Loucy (cell line): ENCODE results near the gene CELF5.
"Not testable (repeated sequence)": the region's sequence is repeated elsewhere in the genome, so short reads cannot be mapped to it uniquely, and the experiment has no call there.

Experiments used
- H2AFZ ChIP-seq: fragments of 200-600 bp; sonication (generic); 2 replicates; pipeline ENCODE4 v1.6.0; 2016; ENCODE audit warnings: antibody characterized with exemption, mild to moderate bottlenecking, low read length, moderate library complexity
- H3F3A ChIP-seq: fragments of 200-600 bp; 2 replicates; pipeline ENCODE4 v1.6.0; 2016; ENCODE audit warnings: antibody characterized with exemption, low read depth, mild to moderate bottlenecking
- H3K27me3 ChIP-seq: fragments of 200-600 bp; sonication (generic); 2 replicates; pipeline ENCODE4 v1.6.1; 2014; ENCODE audit warnings: low read length, mild to moderate bottlenecking; ENCODE audit not compliant: insufficient read depth, poor library complexity, severe bottlenecking
- H3K36me3 ChIP-seq: fragments of 200-600 bp; sonication (generic); 2 replicates; pipeline ENCODE4 v1.6.1; 2016; ENCODE audit warnings: low read length; ENCODE audit not compliant: insufficient read depth
- H3K4me1 ChIP-seq: fragments of 200-600 bp; sonication (generic); 2 replicates; pipeline ENCODE4 v1.5.1; 2014; ENCODE audit warnings: low read length, mild to moderate bottlenecking; ENCODE audit not compliant: insufficient read depth, poor library complexity, severe bottlenecking
- H3K4me2 ChIP-seq: fragments of 200-600 bp; sonication (generic); 2 replicates; pipeline ENCODE4 v1.6.0; 2014; ENCODE audit warnings: antibody characterized with exemption, low read length, low read depth, mild to moderate bottlenecking; ENCODE audit not compliant: poor library complexity, severe bottlenecking
- H3K4me3 ChIP-seq: fragments of 200-600 bp; sonication (generic); 2 replicates; pipeline ENCODE4 v1.5.1; 2014; ENCODE audit warnings: low read length, mild to moderate bottlenecking, mixed read lengths; ENCODE audit not compliant: poor library complexity, severe bottlenecking
- H3K79me2 ChIP-seq: fragments of 200-600 bp; sonication (generic); 2 replicates; pipeline ENCODE4 v1.6.1; 2014; ENCODE audit warnings: low read length; ENCODE audit not compliant: insufficient read depth
- H3K9ac ChIP-seq: fragments of 200-600 bp; sonication (generic); 2 replicates; pipeline ENCODE4 v1.6.0; 2014; ENCODE audit warnings: mild to moderate bottlenecking, low read depth, low read length, moderate library complexity; ENCODE audit not compliant: poor library complexity, severe bottlenecking
- H3K9me2 ChIP-seq: fragments of 200-600 bp; sonication (generic); replicated peaks from 2 replicates; pipeline ENCODE4 v1.6.1; 2016; ENCODE audit warnings: low read depth, low read length, mixed read lengths
- H3K9me3 ChIP-seq: fragments of 200-600 bp; sonication (generic); 2 replicates; pipeline ENCODE4 v1.6.1; 2014; ENCODE audit warnings: mild to moderate bottlenecking, antibody characterized with exemption, low read length, low read depth; ENCODE audit not compliant: insufficient read depth
- H4K20me1 ChIP-seq: fragments of 200-600 bp; sonication (generic); 2 replicates; pipeline ENCODE4 v1.6.0; 2014; ENCODE audit warnings: antibody characterized with exemption, low read length, mild to moderate bottlenecking; ENCODE audit not compliant: insufficient read depth, poor library complexity, severe bottlenecking
- EZH2phosphoT487 ChIP-seq: fragments of 200-600 bp; IDR thresholded peaks from 2 replicates; pipeline ENCODE4 v1.6.1; 2018; ENCODE audit warnings: antibody characterized with exemption, mild to moderate bottlenecking, moderate library complexity, borderline replicate concordance
- TF ChIP-seq, protein P1 (sequence below): fragments of 200-600 bp; sonication (generic); conservative IDR thresholded peaks from 2 replicates; pipeline ENCODE4 v1.5.1; 2014; ENCODE audit warnings: mild to moderate bottlenecking, antibody characterized with exemption, low read length

The CELF5 gene

DNA sequence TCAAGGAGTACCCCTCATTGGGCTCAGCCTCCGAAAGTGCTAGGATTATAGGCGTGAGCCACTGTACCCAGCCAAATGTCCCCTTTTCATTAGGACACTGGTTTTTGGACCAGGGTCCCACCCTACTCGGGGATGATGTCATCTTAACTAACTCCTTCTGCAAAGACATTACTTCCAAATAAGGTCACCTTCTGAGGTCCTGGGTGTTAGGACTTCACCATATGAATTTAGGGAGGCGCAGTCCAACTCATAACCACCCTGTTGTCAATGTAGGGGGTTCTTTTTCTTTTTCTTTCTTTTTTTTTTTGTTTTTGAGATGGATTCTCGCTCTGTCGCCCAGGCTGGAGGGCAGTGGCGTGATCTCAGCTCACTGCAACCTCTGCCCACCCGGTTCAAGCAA lies 109.2 kb downstream of the CELF5 start:
- Histone ChIP-seq H3K36me3 (no peaks in the 10 kb centered on the region), H4K20me1 (no peaks in the 10 kb centered on the region), H3K79me2 (no peaks in the 10 kb centered on the region), H3K27me3 (no peaks in the 10 kb centered on the region), H3K9me3 (no peaks in the 10 kb centered on the region), H3K9ac (no peak overlapping the region), H3K4me2 (no peak overlapping the region), H3K4me3 (no peak overlapping the region), H3F3A (peaks cover 2% of the 10 kb centered on the region; the same call in 1 of the 2 replicates), H2AFZ (no peak overlapping the region), H3K9me2 (no peaks in the 10 kb centered on the region), H3K4me1 (peaks cover 16% of the 10 kb centered on the region)
- no peak for TF ChIP-seq EZH2phosphoT487
- TF ChIP-seq, protein P1, sequence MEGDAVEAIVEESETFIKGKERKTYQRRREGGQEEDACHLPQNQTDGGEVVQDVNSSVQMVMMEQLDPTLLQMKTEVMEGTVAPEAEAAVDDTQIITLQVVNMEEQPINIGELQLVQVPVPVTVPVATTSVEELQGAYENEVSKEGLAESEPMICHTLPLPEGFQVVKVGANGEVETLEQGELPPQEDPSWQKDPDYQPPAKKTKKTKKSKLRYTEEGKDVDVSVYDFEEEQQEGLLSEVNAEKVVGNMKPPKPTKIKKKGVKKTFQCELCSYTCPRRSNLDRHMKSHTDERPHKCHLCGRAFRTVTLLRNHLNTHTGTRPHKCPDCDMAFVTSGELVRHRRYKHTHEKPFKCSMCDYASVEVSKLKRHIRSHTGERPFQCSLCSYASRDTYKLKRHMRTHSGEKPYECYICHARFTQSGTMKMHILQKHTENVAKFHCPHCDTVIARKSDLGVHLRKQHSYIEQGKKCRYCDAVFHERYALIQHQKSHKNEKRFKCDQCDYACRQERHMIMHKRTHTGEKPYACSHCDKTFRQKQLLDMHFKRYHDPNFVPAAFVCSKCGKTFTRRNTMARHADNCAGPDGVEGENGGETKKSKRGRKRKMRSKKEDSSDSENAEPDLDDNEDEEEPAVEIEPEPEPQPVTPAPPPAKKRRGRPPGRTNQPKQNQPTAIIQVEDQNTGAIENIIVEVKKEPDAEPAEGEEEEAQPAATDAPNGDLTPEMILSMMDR = no peak

DNA sequence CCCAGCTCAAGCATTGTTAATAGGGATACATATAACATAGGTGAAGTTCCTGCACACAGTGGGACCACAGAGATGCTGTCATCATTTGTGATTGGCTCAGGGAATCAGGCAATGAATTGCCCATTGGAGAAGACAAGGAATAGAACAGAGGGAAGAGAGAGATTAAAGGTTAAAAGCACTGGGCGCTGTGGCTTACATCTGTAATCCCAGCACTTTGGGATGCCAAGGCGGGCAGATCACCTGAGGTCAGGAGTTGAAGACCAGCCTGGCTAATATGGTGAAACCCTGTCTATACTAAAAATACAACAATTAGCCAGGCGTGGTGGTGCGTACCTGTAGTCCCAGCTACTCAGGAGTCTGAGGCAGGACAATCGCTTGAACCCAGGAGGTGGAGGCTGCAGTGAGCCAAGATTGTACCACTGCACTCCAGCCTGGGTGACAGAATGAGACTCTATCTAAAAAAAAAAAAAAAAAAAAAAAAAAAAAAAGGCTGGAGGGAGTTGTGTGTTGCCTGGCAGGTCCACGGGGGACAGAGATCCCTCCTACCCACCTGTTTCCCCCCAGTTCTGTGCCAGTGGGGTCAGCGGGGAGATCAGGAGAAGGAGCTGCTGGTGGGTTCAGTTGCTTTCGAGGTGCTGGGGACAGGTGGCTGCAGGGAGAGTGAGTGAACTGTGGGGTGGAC lies 110.4 kb downstream of the CELF5 start:
- peaks cover 25% of the 10 kb centered on the region for H3K4me1 ChIP-seq
- not testable (repeated sequence) for H4K20me1 ChIP-seq, H3K4me3 ChIP-seq, H2AFZ ChIP-seq, H3K4me2 ChIP-seq, H3F3A ChIP-seq, H3K9me3 ChIP-seq, H3K79me2 ChIP-seq, H3K27me3 ChIP-seq, H3K9ac ChIP-seq, H3K9me2 ChIP-seq, H3K36me3 ChIP-seq

- no peaks in the 10 kb centered on the region for H4K20me1 ChIP-seq
- H3K9ac ChIP-seq = no peak overlapping the region
- no peak overlapping the region for H3K4me2 ChIP-seq
- H3F3A ChIP-seq = peaks cover 2% of the 10 kb centered on the region; the same call in 1 of the 2 replicates
- TF ChIP-seq EZH2phosphoT487 = no peak
- H3K4me1 ChIP-seq = peaks cover 25% of the 10 kb centered on the region
- H3K9me3 ChIP-seq = no peaks in the 10 kb centered on the region
- H2AFZ ChIP-seq = no peak overlapping the region
- no peaks in the 10 kb centered on the region for H3K36me3 ChIP-seq
- H3K27me3 ChIP-seq = no peaks in the 10 kb centered on the region
- no peak overlapping the region for H3K4me3 ChIP-seq
- H3K79me2 ChIP-seq = no peaks in the 10 kb centered on the region
- no peaks in the 10 kb centered on the region for H3K9me2 ChIP-seq
Measured at GRCh38 chr19:3335431-3336350, 111.2 kb downstream of the CELF5 start.

DNA sequence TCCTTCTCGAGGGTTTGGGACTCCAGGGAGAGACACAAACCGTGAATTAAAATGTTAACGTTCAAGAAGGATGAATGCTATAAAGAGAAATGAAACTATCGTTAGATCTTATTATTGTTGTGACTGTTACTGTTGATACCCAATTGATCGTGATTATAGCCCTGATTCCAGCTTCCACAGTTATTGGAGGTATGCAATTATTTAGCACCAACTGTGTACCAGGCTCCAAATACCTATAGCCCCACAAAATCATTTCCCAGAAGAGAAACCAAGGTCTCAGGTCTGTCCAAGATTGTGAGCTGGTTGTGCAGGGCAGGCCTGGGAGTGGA lies 111.9 kb downstream of the CELF5 start:
- TF ChIP-seq, protein P1 = no peak
- no peak for TF ChIP-seq EZH2phosphoT487
- peaks cover 26% of the 10 kb centered on the region for H3K4me1 ChIP-seq
- H3K36me3 ChIP-seq = no peaks in the 10 kb centered on the region
- H3K27me3 ChIP-seq = no peaks in the 10 kb centered on the region
- no peaks in the 10 kb centered on the region for H4K20me1 ChIP-seq
- H2AFZ ChIP-seq = no peak overlapping the region
- no peaks in the 10 kb centered on the region for H3K9me2 ChIP-seq
- H3K4me3 ChIP-seq = no peak overlapping the region
- H3K79me2 ChIP-seq = no peaks in the 10 kb centered on the region
- H3K9me3 ChIP-seq = no peaks in the 10 kb centered on the region
- peaks cover 2% of the 10 kb centered on the region; the same call in 1 of the 2 replicates for H3F3A ChIP-seq
- peak overlapping the region; percentile 21 for H3K9ac ChIP-seq
- no peak overlapping the region for H3K4me2 ChIP-seq
